Measurements from ENCODE around the gene RTN4R.

DNA sequence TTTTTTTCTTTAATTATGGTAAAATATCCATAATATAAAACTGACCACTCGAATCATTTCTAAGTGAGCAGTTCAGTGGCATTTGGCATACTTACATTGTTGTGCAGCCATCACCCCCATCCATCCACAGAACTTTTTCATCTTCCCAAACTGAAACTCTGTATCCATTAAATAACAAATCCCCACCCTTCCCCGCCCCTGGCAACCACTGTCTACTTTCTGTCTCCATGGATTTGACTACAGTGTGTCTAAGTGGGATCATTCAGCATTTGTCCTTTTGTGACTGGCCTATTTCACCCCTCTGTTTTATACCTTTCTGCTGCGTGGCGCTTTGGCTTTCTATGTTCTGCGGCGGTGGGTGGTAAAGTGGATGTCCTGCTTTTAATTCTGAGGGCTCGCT is 49.1 kb downstream of the RTN4R start:
- TF ChIP-seq, protein P1, sequence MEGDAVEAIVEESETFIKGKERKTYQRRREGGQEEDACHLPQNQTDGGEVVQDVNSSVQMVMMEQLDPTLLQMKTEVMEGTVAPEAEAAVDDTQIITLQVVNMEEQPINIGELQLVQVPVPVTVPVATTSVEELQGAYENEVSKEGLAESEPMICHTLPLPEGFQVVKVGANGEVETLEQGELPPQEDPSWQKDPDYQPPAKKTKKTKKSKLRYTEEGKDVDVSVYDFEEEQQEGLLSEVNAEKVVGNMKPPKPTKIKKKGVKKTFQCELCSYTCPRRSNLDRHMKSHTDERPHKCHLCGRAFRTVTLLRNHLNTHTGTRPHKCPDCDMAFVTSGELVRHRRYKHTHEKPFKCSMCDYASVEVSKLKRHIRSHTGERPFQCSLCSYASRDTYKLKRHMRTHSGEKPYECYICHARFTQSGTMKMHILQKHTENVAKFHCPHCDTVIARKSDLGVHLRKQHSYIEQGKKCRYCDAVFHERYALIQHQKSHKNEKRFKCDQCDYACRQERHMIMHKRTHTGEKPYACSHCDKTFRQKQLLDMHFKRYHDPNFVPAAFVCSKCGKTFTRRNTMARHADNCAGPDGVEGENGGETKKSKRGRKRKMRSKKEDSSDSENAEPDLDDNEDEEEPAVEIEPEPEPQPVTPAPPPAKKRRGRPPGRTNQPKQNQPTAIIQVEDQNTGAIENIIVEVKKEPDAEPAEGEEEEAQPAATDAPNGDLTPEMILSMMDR (IDR thresholded peaks at IDR 0.05; ENCODE audit: insufficient read depth, low read depth, low read length), result no peak
- no peak for TF ChIP-seq EZH2 (IDR thresholded peaks at IDR 0.05; ENCODE audit: insufficient read depth, low read length)
